ENCODE data around the gene ARHGAP9. TPM values are rescaled to one million over a fixed set of nuclear protein-coding genes. Genes with fewer than 3 reads are reported as not detected.

The ARHGAP9 gene
- total RNA-seq, 4 donors from 2014 or later: 16.6 to 50.1 (median 24.7) TPM

DNA sequence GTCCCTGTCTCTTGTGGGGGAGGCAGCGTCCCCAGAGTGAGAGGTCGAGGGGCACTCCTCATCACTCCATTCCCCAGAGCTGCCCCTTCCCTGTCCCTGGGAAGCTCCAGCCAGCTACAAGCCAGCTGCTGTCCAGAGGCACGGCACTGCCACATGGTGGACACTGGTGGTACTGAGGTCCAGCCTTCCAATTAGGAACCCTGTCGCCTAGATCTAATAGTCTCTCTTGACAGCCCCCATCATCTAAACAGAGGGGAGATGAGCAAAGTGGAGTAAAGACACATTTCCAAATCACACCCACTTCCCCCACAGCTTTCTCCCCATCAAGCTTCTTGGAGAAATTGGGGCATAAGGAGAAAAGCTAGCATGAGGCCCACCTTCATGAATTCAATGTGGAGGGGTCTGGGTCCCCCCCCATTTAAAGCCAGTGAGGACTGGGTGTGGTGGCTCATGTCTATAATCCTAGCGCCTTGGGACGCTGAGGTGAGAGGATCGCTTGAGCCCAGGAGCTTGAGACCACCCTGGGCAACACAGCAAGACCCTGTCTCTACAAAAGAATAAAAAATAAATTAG, 26.6 kb downstream of the ARHGAP9 start:
- TF ChIP-seq, protein P1, sequence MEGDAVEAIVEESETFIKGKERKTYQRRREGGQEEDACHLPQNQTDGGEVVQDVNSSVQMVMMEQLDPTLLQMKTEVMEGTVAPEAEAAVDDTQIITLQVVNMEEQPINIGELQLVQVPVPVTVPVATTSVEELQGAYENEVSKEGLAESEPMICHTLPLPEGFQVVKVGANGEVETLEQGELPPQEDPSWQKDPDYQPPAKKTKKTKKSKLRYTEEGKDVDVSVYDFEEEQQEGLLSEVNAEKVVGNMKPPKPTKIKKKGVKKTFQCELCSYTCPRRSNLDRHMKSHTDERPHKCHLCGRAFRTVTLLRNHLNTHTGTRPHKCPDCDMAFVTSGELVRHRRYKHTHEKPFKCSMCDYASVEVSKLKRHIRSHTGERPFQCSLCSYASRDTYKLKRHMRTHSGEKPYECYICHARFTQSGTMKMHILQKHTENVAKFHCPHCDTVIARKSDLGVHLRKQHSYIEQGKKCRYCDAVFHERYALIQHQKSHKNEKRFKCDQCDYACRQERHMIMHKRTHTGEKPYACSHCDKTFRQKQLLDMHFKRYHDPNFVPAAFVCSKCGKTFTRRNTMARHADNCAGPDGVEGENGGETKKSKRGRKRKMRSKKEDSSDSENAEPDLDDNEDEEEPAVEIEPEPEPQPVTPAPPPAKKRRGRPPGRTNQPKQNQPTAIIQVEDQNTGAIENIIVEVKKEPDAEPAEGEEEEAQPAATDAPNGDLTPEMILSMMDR (IDR thresholded peaks at IDR 0.05; ENCODE audit: low read depth): no peak

DNA sequence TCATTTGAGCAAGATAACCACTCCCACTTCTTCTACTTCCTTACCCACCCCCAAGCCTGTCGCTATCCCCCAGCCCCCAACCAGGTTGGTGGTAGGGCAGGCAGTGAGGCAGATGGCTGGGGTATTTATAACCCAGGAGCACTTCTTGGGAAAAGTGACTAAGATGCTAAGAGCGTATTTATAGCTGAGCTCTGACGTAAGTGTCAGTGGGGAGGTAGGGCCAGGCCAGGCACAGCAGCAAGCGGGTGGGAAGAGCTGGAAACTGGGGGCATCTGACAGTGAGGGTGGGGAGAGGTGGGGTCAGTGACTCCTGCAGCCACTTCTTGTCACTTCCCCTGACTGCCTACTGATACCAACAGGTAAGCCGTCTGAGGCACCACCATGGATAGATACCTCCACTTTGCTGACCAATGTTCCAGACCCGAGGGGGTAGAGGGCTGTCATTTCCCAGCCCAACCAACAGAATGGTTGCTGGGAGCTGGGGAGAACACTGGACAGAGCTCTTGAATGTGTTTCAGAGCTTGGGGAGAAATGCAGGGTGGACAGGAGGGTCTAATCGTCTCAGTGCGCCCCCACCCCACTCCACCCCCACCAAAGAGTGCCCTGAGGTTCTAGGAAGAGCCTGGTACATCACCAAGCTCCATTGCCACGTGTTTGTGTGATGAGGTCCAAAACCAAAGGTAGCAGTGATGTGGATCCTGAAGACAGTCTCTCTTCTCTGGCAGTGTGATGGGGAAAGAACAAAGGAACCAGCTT, 27.3 kb downstream of the ARHGAP9 start:
- TF ChIP-seq, protein P1 (IDR thresholded peaks at IDR 0.05; ENCODE audit: low read depth): no peak

- TF ChIP-seq, protein P1 (IDR thresholded peaks at IDR 0.05; ENCODE audit: low read depth): no peak
These were observed 28.4 kb downstream of the ARHGAP9 start for GRCh38 chr12:57451233-57451778.

DNA sequence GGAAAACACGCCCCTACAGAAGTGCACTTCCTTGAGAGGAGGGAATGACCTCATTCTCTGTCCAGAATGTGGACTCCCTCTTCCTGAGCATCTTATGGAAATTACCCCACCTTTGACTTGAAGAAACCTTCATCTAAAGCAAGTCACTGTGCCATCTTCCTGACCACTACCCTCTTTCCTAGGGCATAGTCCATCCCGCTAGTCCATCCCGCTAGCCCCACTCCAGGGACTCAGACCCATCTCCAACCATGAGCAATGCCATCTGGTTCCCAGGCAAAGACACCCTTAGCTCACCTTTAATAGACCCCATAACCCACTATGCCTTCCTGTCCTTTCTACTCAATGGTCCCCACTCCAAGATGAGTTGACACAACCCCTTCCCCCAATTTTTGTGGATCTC, 29.6 kb downstream of the ARHGAP9 start:
- TF ChIP-seq, protein P1 (IDR thresholded peaks at IDR 0.05; ENCODE audit: low read depth): no peak

GRCh38 chr12:57449375-57449774, 30.3 kb downstream of the ARHGAP9 start:
- TF ChIP-seq, protein P1 (IDR thresholded peaks at IDR 0.05; ENCODE audit: low read depth): no peak

DNA sequence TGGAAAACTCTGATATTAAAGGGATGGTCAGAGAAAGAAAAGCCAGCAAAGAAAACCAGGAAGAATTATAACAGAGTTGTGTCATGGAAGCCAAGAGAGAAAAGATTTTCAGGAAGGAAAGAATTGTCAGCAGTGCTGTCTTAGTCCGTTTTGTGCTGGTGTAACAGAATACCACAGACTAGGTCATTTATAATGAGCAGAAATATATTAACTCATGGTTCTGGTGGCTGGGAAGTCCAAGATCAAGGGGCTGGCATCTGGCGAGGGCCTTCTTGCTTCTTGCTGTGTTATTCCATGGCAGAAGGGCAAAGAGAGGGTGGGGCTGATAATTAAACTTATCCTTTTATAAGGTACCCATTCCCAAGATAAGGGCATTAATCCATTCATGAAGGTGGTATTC, 31.0 kb downstream of the ARHGAP9 start:
- TF ChIP-seq, protein P1 (IDR thresholded peaks at IDR 0.05; ENCODE audit: low read depth): no peak

- TF ChIP-seq, protein P1 (IDR thresholded peaks at IDR 0.05; ENCODE audit: low read depth): no peak
These were observed 33.2 kb downstream of the ARHGAP9 start for GRCh38 chr12:57446292-57446960.
